Stomach (tissue), 4 donors: Measurements from ENCODE around the gene ADRM1.

Experiments
- EP300 ChIP-seq: sonication (generic); formaldehyde crosslinking; IDR thresholded peaks from one replicate; pipeline ENCODE4 v1.6.1; 2017; ENCODE audit warnings: antibody characterized with exemption
- POLR2A ChIP-seq, 4 donors: fragments of 450-650 bp; IDR thresholded peaks; one replicate each; pipeline ENCODE4 v1.6.1; 2016; ENCODE audit warnings: antibody characterized with exemption in 4 of 4, control low read depth in 2 of 4, mild to moderate bottlenecking in 1 of 4, moderate library complexity in 1 of 4
- TF ChIP-seq, protein P1 (sequence below), 7 experiments: fragments of 450-650 bp in 4 of 7; fragments of 200-600 bp in 3 of 7; sonication (generic) in 3 of 7; IDR thresholded peaks; one replicate each; pipeline ENCODE4 v1.5.1; 2016 to 2019; ENCODE audit warnings: antibody characterized with exemption in 7 of 7, control low read depth in 2 of 7, mild to moderate bottlenecking in 1 of 7

DNA sequence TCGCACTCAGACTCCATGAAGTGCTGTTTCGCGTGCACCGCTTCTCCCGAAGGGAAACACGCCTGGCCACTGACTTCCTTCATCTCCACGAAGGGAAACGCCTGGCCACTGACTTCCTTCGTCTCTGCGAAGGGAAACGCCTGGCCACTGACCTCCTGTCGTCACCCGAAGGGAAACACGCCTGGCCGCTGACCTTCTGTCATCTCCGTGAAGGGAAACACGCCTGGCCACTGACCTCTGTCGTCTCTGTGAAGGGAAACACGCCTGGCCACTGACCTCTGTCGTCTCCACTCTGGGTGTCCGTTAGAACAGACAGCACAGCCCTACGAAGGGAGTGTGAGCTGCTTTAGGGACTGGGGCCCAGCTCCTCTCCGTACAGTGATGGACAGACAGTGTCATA, 17.1 kb upstream of the ADRM1 start:
- TF ChIP-seq, protein P1, sequence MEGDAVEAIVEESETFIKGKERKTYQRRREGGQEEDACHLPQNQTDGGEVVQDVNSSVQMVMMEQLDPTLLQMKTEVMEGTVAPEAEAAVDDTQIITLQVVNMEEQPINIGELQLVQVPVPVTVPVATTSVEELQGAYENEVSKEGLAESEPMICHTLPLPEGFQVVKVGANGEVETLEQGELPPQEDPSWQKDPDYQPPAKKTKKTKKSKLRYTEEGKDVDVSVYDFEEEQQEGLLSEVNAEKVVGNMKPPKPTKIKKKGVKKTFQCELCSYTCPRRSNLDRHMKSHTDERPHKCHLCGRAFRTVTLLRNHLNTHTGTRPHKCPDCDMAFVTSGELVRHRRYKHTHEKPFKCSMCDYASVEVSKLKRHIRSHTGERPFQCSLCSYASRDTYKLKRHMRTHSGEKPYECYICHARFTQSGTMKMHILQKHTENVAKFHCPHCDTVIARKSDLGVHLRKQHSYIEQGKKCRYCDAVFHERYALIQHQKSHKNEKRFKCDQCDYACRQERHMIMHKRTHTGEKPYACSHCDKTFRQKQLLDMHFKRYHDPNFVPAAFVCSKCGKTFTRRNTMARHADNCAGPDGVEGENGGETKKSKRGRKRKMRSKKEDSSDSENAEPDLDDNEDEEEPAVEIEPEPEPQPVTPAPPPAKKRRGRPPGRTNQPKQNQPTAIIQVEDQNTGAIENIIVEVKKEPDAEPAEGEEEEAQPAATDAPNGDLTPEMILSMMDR (IDR thresholded peaks at IDR 0.05): no peak
- TF ChIP-seq POLR2A (IDR thresholded peaks at IDR 0.05) (no peak), EP300 (no peak)
